RWPE1 (cell line): ENCODE results near the gene TTLL1.

Experiments
- CTCF ChIA-PET: fragments of 350-600 bp; sonication (Branson Sonifier 250); formaldehyde crosslinking; extraction: SDS; loops from one replicate; lab custom pipeline; 2021; lab: Yijun Ruan, JAX
- POLR2A ChIA-PET: fragments of 400-600 bp; formaldehyde crosslinking; extraction: SDS; loops from one replicate; lab custom pipeline; 2020; ENCODE audit warnings: antibody characterized with exemption; ENCODE audit not compliant: low non-redundant PET; lab: Yijun Ruan, JAX
- DNase-seq: peaks from one replicate; pipeline ENCODE4 v3.0.0; 2012; ENCODE audit warnings: low spot score
- H3K27ac ChIP-seq: fragments of 450-650 bp; 2 replicates; pipeline ENCODE4 v1.5.1; 2017
- TF ChIP-seq, protein P1 (sequence below): fragments of 450-650 bp; conservative IDR thresholded peaks from 2 replicates; pipeline ENCODE4 v1.5.1; 2017; ENCODE audit warnings: low read depth, mild to moderate bottlenecking

Gene TTLL1

DNA sequence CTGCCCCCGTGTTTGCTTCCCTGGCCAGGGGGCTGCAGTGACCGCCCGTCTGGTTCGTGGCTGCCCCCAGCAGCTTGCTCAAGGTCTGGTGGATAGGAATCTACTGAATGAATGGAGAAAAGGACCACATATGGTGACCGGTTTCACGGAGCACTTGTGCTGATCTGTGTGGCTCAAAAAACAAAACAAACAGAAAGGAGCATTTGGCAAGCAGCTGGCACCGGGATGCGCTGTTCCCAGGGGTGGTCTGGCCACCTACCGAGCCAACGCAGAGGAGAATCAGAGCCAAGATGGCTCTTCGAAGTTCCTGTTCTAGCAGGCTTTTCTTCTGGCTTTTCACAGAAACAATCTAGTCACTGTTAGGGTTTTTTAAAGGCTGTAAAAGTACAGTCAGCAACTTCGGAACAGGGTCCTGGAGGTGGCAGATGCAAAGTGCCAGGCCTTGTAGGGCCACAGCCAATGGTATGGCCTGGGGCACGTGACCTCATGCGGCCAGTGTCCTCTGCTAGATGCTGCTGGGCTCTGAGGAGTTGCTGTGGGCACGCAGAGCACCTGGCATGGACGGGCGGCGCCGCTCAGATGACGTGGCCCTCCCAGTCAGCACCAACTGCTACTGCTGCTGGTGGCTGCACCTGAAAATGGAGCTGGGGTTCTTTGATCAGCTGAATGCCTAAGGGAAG, 47.0 kb downstream of the TTLL1 start:
- peak overlapping the region; percentile 15 for H3K27ac ChIP-seq
- TF ChIP-seq, protein P1, sequence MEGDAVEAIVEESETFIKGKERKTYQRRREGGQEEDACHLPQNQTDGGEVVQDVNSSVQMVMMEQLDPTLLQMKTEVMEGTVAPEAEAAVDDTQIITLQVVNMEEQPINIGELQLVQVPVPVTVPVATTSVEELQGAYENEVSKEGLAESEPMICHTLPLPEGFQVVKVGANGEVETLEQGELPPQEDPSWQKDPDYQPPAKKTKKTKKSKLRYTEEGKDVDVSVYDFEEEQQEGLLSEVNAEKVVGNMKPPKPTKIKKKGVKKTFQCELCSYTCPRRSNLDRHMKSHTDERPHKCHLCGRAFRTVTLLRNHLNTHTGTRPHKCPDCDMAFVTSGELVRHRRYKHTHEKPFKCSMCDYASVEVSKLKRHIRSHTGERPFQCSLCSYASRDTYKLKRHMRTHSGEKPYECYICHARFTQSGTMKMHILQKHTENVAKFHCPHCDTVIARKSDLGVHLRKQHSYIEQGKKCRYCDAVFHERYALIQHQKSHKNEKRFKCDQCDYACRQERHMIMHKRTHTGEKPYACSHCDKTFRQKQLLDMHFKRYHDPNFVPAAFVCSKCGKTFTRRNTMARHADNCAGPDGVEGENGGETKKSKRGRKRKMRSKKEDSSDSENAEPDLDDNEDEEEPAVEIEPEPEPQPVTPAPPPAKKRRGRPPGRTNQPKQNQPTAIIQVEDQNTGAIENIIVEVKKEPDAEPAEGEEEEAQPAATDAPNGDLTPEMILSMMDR = no peak
- CTCF ChIA-PET = interaction anchor here (0.6 kb wide), 1 partner anchor 48 kb away, joined by 3 read pairs; no protein-coding TSS in a partner anchor
- POLR2A ChIA-PET = no interaction called here
- DNase-seq = no peak

DNA sequence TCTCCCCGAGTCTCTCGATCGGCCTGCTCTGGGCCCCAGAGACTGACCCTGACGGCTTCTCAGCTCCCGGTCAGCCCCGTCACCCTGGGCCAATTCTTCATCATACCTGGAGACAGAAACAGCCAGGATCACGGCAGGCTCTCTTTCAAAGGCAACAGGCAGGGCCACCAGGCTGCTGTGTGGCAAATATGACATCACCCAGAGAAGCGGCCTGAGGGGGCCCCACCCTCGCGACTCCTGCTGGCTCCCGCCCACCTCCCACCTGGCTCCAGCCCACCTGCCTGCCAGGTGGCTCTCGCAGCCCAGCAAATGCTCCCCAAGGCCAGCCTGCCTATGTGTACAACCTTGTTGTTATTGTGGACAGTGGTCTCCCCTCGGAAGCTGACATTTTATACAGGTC, 49.4 kb downstream of the TTLL1 start:
- no peak for DNase-seq
- TF ChIP-seq, protein P1 = no peak
- POLR2A ChIA-PET = interaction anchor here (0.7 kb wide), 1 partner anchor 130 kb away, joined by 4 read pairs; no protein-coding TSS in a partner anchor
- H3K27ac ChIP-seq = no peak overlapping the region
- CTCF ChIA-PET = no interaction called here

DNA sequence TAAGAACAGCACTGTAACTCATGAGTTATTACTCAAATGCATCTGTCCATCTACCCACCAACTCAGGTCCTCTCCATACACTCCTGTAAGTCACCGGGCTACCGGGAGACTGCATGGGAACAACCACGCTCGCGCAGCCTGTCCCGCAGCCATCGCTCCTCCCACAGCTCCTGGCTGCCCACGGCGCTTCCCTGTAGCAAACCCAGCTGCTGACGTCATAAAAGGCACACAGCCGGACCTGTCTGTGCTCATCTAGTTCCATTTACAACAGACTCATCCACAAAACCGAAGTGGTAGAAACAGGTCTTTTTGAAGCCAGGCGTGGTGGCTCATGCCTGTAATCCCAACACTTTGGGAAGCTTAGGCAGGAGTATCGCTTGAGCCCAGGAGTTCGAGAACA, 50.9 kb downstream of the TTLL1 start:
- TF ChIP-seq, protein P1 = no peak
- ChIA-PET POLR2A (no interaction called here), CTCF (interaction anchor here (0.6 kb wide), 2 partner anchors 54 to 81 kb away, joined by 3 read pairs; no protein-coding TSS in a partner anchor)
- H3K27ac ChIP-seq = no peak overlapping the region
- DNase-seq = no peak

DNA sequence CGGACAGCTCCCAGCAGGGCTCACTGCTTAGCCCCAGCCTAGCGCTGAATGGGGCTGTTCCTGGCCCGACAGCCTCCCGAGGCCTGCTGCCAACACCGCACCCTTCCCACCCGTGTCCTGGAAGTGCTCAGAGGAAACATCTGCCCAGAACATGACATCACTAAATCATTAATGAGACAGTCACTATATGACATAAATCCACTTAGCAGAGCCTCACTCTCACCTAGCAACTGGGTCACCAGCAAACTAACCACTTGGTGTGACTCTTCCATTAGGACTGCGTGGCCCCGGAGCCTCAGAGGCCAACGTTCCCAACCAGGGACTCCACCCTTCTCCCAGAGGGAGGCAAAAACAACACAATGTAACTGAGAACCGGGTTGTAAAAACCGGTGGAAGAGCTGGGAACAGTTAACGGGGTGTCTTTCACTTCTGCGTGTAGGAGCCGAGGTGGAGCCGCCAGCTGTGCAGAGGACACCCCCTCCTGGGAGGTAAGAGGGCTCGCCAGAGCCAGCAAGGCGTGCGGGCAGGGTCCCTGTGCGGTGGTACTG, 52.8 kb downstream of the TTLL1 start:
- no peak for DNase-seq
- POLR2A ChIA-PET = no interaction called here
- H3K27ac ChIP-seq = no peak overlapping the region; the same call in 1 of the 2 replicates
- TF ChIP-seq, protein P1 = no peak
- CTCF ChIA-PET = no interaction called here

DNA sequence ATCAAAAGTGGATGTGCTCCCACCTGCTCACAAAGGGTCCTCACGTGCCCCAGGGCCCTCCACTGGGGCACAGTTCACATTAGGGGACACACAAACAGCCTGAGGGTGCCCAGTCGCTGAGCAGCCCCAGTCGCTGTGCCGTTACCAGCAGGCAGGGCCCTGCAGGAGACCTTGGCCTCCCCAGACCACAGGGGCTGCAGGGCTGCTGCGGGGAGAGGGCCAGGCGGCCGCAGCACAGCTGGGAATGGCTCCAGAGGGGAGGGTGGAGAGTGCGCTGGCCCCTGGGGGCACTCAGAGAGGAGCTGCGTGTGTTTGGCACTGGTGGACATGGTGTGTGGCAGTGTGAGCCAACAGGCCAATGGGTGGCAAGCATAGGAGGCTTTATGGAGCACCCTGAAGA, 53.9 kb downstream of the TTLL1 start:
- TF ChIP-seq, protein P1 = no peak
- CTCF ChIA-PET = no interaction called here
- DNase-seq = no peak
- no peak overlapping the region for H3K27ac ChIP-seq
- POLR2A ChIA-PET = no interaction called here

DNA sequence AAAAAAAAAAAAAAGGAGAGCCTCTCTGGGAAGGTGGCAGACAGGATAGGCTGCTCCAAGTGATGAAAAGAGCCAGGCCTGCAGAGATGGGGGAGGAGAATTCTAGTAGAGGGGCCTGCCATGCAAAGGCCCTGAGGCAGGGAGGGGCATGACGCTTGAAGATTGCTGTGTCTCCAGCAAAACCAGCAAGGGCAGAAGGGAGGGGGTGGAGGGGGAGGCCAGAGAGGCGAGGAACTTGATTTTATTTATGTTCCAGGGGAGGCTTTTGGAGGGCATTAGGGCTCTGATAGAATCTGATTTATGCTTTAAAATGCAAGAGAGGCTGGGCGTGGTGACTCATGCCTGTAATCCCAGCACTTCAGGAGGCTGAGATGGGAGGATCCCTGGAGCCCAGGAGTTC, 57.6 kb downstream of the TTLL1 start:
- TF ChIP-seq, protein P1 = no peak
- CTCF ChIA-PET = no interaction called here
- POLR2A ChIA-PET = no interaction called here
- no peak overlapping the region for H3K27ac ChIP-seq
- no peak for DNase-seq
